Nephron (organoid): ENCODE results near the gene KIAA1210.

Experiments
- H3K27ac Mint-ChIP-seq, 3 experiments: 2 replicates each; pipeline ENCODE4 v1.8.0; 2020; ENCODE audit warnings: mixed read lengths in 3 of 3, mild to moderate bottlenecking in 2 of 3, moderate library complexity in 1 of 3
- H3K27me3 Mint-ChIP-seq: 2 replicates; pipeline ENCODE4 v1.8.0; 2021; ENCODE audit warnings: low read depth, mild to moderate bottlenecking, moderate library complexity, mixed read lengths
- H3K36me3 Mint-ChIP-seq: 2 replicates; pipeline ENCODE4 v1.8.0; 2020; ENCODE audit warnings: low read depth, mixed read lengths
- H3K4me1 Mint-ChIP-seq: 2 replicates; pipeline ENCODE4 v1.8.0; 2020; ENCODE audit warnings: mixed read lengths
- H3K4me3 Mint-ChIP-seq, 3 experiments: 2 replicates each; pipeline ENCODE4 v1.8.0; 2020; ENCODE audit warnings: mild to moderate bottlenecking in 3 of 3, mixed read lengths in 3 of 3, moderate library complexity in 2 of 3
- H3K9me3 Mint-ChIP-seq: 2 replicates; pipeline ENCODE4 v1.8.0; 2020; ENCODE audit warnings: mixed read lengths
- TF ChIP-seq, protein P1 (sequence below), 3 experiments: fragments of 200-600 bp; sonication (generic); IDR thresholded peaks; one replicate each; pipeline ENCODE4 v1.5.0; 2021; ENCODE audit warnings: antibody characterized with exemption in 3 of 3; ENCODE audit not compliant: unreplicated experiment in 3 of 3

KIAA1210 gene

GRCh38 chrX:119090627-119091026, 37.0 kb downstream of the KIAA1210 start:
- Mint-ChIP-seq H3K27me3 (no peaks in the 10 kb centered on the region), H3K4me3 (no peak overlapping the region), H3K4me1 (peaks cover 28% of the 10 kb centered on the region), H3K9me3 (peaks cover 2% of the 10 kb centered on the region), H3K27ac (peak overlapping the region in 2 of 3 experiments; percentile 7 to 17), H3K36me3 (no peaks in the 10 kb centered on the region)
- TF ChIP-seq, protein P1, sequence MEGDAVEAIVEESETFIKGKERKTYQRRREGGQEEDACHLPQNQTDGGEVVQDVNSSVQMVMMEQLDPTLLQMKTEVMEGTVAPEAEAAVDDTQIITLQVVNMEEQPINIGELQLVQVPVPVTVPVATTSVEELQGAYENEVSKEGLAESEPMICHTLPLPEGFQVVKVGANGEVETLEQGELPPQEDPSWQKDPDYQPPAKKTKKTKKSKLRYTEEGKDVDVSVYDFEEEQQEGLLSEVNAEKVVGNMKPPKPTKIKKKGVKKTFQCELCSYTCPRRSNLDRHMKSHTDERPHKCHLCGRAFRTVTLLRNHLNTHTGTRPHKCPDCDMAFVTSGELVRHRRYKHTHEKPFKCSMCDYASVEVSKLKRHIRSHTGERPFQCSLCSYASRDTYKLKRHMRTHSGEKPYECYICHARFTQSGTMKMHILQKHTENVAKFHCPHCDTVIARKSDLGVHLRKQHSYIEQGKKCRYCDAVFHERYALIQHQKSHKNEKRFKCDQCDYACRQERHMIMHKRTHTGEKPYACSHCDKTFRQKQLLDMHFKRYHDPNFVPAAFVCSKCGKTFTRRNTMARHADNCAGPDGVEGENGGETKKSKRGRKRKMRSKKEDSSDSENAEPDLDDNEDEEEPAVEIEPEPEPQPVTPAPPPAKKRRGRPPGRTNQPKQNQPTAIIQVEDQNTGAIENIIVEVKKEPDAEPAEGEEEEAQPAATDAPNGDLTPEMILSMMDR (IDR thresholded peaks at IDR 0.05; ENCODE audit: unreplicated experiment in 3 of 3), result no peak

DNA sequence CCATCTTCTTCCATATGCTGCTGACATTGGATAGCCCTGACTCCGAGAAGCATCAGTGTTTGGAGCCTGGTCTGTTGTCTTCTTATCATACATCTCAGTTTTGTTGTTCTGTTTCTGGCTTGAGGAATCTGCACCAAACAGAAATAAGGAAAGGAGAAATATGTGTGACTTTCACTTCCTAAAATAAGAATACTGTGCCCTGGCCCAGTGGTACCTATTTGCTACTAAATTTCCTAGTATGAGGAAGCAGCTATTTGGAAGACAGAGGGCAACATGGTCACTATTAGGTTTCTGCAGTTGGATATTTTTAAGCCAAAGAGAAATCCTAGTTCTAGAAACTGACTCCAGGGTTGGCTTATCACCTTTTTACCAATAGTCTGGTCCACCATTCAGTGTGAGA, 38.0 kb downstream of the KIAA1210 start:
- no peak overlapping the region for H3K4me3 Mint-ChIP-seq
- H3K9me3 Mint-ChIP-seq, result peaks cover 2% of the 10 kb centered on the region
- peaks cover 28% of the 10 kb centered on the region for H3K4me1 Mint-ChIP-seq
- H3K27ac Mint-ChIP-seq, result peak overlapping the region in 1 of 3 experiments; percentile 6
- no peaks in the 10 kb centered on the region for H3K27me3 Mint-ChIP-seq
- no peaks in the 10 kb centered on the region for H3K36me3 Mint-ChIP-seq
- TF ChIP-seq, protein P1 (IDR thresholded peaks at IDR 0.05; ENCODE audit: unreplicated experiment in 3 of 3), result no peak

- H3K27ac Mint-ChIP-seq, result peak overlapping the region; percentile 80 to 89 (median 86)
- TF ChIP-seq, protein P1 (IDR thresholded peaks at IDR 0.05; ENCODE audit: unreplicated experiment in 3 of 3), result no peak
- H3K27me3 Mint-ChIP-seq, result no peaks in the 10 kb centered on the region
Observed at GRCh38 chrX:119087121-119087520, 40.5 kb downstream of the KIAA1210 start.

GRCh38 chrX:119084766-119085165, 42.8 kb downstream of the KIAA1210 start:
- H3K27me3 Mint-ChIP-seq, result peaks cover 3% of the 10 kb centered on the region
- no peak overlapping the region for H3K4me3 Mint-ChIP-seq
- TF ChIP-seq, protein P1 (IDR thresholded peaks at IDR 0.05; ENCODE audit: unreplicated experiment in 3 of 3), result no peak
- H3K36me3 Mint-ChIP-seq, result no peaks in the 10 kb centered on the region
- H3K27ac Mint-ChIP-seq, result peak overlapping the region; percentile 62 to 87 (median 75)
- H3K4me1 Mint-ChIP-seq, result peaks cover 17% of the 10 kb centered on the region
- H3K9me3 Mint-ChIP-seq, result peaks cover 4% of the 10 kb centered on the region

More at GRCh38 chrX:119087121-119087520, 40.5 kb downstream of the KIAA1210 start:
- H3K9me3 Mint-ChIP-seq, result peaks cover 7% of the 10 kb centered on the region
- H3K36me3 Mint-ChIP-seq, result no peaks in the 10 kb centered on the region
- peaks cover 28% of the 10 kb centered on the region for H3K4me1 Mint-ChIP-seq
- H3K4me3 Mint-ChIP-seq, result no peak overlapping the region

- Mint-ChIP-seq H3K27ac (no peak overlapping the region), H3K27me3 (peaks cover 4% of the 10 kb centered on the region), H3K4me1 (peaks cover 10% of the 10 kb centered on the region), H3K36me3 (no peaks in the 10 kb centered on the region), H3K4me3 (no peak overlapping the region), H3K9me3 (peaks cover 19% of the 10 kb centered on the region)
- TF ChIP-seq, protein P1 (IDR thresholded peaks at IDR 0.05; ENCODE audit: unreplicated experiment in 3 of 3), result no peak
Observed at GRCh38 chrX:119082278-119082677, 45.3 kb downstream of the KIAA1210 start.

DNA sequence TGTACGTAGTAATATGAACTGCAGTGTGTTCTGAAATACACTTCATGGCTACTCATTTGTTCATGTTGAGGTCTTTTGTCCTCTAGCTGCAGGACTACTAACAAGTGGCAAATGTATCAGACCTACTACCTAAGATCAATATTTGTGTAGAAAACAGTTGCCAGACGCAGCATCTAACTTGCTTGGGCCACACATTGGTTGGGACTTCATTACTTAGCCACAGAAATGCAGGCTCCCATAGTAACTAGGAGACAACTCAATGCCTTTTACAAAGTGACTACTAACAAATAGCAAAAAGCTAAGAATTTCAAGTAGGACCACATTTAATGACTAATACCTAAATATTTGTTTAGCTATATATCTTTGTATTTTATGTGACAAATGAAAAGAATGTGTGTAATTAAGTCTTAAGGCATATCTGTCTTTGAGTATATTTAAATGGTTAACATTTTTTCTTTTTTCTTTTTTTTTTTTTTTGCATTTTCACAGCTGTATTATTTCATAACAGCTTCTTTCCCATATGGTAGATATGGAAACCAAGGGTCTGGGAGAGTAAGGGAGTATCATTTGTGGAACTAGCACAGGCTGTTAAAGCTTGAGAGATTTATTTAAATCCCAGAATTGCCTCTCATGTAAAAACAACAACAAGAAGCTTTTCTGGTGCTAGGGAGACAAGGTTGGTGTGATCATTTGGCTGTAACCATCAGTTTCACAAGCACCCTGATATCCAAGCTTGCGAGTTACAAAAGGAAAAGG, 52.2 kb downstream of the KIAA1210 start:
- Mint-ChIP-seq H3K36me3 (no peaks in the 10 kb centered on the region), H3K9me3 (peaks cover 33% of the 10 kb centered on the region), H3K27me3 (peaks cover 7% of the 10 kb centered on the region), H3K27ac (no peak overlapping the region), H3K4me1 (no peaks in the 10 kb centered on the region), H3K4me3 (no peak overlapping the region)
- TF ChIP-seq, protein P1 (IDR thresholded peaks at IDR 0.05; ENCODE audit: unreplicated experiment in 3 of 3), result no peak
